Measurements from ENCODE around the gene ARID5A. TPM values are rescaled to one million over a fixed set of nuclear protein-coding genes. Genes with fewer than 3 reads are reported as not detected.

ARID5A gene
- total and polyA plus RNA-seq, 2 of the 13 experiments (the other 11 are each of a cell fraction or from before 2014, with no cell fraction given) = 6.0 to 9.5 TPM

DNA sequence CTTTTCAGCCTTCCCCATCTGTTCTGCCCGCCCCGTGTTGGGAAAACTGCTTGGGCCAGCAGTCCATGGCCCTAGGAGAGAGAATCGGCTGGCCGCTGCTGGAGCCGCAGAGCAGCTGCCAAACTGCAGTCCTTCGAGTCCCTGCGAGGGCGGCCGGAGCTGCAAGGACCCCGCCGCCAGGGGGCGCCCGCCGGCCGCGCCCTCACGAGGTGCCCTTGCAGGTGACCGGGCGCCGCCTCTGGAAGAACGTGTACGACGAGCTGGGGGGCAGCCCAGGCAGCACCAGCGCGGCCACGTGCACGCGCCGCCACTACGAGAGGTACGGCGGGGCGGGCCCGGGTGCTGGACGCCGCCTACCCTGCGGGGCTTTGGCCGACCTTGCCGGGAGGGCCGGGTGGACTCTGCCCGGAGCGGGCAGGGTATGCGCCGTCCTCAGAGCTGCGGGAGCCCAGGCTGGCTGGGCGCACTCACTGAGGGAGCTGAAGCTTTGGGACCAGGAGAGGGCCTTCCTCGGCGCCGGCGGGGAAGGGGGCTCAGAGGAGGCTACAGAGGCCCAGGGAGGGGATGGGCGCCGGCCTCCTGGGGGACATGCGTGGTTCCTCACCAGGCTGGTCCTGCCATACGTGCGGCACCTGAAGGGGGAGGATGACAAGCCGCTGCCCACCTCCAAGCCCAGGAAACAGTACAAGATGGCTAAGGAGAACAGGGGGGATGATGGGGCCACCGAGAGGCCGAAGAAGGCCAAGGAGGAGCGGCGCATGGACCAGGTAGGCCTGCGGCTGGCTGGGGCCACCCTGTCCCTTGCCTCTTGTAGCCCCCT, 13.6 kb downstream of the ARID5A start (continued):
- TF ChIP-seq, protein P1, sequence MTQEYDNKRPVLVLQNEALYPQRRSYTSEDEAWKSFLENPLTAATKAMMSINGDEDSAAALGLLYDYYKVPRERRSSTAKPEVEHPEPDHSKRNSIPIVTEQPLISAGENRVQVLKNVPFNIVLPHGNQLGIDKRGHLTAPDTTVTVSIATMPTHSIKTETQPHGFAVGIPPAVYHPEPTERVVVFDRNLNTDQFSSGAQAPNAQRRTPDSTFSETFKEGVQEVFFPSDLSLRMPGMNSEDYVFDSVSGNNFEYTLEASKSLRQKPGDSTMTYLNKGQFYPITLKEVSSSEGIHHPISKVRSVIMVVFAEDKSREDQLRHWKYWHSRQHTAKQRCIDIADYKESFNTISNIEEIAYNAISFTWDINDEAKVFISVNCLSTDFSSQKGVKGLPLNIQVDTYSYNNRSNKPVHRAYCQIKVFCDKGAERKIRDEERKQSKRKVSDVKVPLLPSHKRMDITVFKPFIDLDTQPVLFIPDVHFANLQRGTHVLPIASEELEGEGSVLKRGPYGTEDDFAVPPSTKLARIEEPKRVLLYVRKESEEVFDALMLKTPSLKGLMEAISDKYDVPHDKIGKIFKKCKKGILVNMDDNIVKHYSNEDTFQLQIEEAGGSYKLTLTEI (CRISPR knock-in tag; conservative IDR thresholded peaks at IDR 0.05) = no peak
- TF ChIP-seq ZNF670 (CRISPR knock-in tag; IDR thresholded peaks at IDR 0.05; ENCODE audit: borderline replicate concordance) (peak; percentile 55; the same call in 1 of the 2 replicates), ZFP62 (CRISPR knock-in tag; IDR thresholded peaks at IDR 0.05) (no peak), POGZ (CRISPR knock-in tag; IDR thresholded peaks at IDR 0.05) (peak; percentile 90), U2AF1 (optimal IDR thresholded peaks at IDR 0.05; ENCODE audit: low read depth, low read length) (peak; percentile 49), NFYC (CRISPR knock-in tag; IDR thresholded peaks at IDR 0.05) (peak; percentile 50; the same call in 1 of the 2 replicates), ZNF138 (CRISPR knock-in tag; IDR thresholded peaks at IDR 0.05; ENCODE audit: low read depth) (no peak), MATR3 (CRISPR knock-in tag; IDR thresholded peaks at IDR 0.05) (no peak), SALL1 (CRISPR knock-in tag; IDR thresholded peaks at IDR 0.05) (peak; percentile 95), HDAC2 (CRISPR knock-in tag; IDR thresholded peaks at IDR 0.05) (peak; percentile 95), FIP1L1 (IDR thresholded peaks at IDR 0.05; ENCODE audit: borderline replicate concordance, insufficient read depth, low read depth, low read length) (no peak), ETV6 (CRISPR knock-in tag; conservative IDR thresholded peaks at IDR 0.05) (peak; percentile 77; the same call in 1 of the 2 replicates)
- TF ChIP-seq, protein P2, sequence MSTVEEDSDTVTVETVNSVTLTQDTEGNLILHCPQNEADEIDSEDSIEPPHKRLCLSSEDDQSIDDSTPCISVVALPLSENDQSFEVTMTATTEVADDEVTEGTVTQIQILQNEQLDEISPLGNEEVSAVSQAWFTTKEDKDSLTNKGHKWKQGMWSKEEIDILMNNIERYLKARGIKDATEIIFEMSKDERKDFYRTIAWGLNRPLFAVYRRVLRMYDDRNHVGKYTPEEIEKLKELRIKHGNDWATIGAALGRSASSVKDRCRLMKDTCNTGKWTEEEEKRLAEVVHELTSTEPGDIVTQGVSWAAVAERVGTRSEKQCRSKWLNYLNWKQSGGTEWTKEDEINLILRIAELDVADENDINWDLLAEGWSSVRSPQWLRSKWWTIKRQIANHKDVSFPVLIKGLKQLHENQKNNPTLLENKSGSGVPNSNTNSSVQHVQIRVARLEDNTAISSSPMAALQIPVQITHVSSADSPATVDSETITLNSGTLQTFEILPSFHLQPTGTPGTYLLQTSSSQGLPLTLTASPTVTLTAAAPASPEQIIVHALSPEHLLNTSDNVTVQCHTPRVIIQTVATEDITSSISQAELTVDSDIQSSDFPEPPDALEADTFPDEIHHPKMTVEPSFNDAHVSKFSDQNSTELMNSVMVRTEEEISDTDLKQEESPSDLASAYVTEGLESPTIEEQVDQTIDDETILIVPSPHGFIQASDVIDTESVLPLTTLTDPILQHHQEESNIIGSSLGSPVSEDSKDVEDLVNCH (CRISPR knock-in tag; IDR thresholded peaks at IDR 0.05) = no peak
- TF ChIP-seq, protein P3, sequence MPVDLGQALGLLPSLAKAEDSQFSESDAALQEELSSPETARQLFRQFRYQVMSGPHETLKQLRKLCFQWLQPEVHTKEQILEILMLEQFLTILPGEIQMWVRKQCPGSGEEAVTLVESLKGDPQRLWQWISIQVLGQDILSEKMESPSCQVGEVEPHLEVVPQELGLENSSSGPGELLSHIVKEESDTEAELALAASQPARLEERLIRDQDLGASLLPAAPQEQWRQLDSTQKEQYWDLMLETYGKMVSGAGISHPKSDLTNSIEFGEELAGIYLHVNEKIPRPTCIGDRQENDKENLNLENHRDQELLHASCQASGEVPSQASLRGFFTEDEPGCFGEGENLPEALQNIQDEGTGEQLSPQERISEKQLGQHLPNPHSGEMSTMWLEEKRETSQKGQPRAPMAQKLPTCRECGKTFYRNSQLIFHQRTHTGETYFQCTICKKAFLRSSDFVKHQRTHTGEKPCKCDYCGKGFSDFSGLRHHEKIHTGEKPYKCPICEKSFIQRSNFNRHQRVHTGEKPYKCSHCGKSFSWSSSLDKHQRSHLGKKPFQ (CRISPR knock-in tag; IDR thresholded peaks at IDR 0.05; ENCODE audit: insufficient replicate concordance) = no peak
- TF ChIP-seq, protein P4, sequence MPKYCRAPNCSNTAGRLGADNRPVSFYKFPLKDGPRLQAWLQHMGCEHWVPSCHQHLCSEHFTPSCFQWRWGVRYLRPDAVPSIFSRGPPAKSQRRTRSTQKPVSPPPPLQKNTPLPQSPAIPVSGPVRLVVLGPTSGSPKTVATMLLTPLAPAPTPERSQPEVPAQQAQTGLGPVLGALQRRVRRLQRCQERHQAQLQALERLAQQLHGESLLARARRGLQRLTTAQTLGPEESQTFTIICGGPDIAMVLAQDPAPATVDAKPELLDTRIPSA (CRISPR knock-in tag; IDR thresholded peaks at IDR 0.05; ENCODE audit: borderline replicate concordance) = no peak
- TF ChIP-seq, protein P5, sequence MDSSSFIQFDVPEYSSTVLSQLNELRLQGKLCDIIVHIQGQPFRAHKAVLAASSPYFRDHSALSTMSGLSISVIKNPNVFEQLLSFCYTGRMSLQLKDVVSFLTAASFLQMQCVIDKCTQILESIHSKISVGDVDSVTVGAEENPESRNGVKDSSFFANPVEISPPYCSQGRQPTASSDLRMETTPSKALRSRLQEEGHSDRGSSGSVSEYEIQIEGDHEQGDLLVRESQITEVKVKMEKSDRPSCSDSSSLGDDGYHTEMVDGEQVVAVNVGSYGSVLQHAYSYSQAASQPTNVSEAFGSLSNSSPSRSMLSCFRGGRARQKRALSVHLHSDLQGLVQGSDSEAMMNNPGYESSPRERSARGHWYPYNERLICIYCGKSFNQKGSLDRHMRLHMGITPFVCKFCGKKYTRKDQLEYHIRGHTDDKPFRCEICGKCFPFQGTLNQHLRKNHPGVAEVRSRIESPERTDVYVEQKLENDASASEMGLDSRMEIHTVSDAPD (CRISPR knock-in tag; IDR thresholded peaks at IDR 0.05) = no peak; the same call in none of the 2 replicates
- TF ChIP-seq, protein P6, sequence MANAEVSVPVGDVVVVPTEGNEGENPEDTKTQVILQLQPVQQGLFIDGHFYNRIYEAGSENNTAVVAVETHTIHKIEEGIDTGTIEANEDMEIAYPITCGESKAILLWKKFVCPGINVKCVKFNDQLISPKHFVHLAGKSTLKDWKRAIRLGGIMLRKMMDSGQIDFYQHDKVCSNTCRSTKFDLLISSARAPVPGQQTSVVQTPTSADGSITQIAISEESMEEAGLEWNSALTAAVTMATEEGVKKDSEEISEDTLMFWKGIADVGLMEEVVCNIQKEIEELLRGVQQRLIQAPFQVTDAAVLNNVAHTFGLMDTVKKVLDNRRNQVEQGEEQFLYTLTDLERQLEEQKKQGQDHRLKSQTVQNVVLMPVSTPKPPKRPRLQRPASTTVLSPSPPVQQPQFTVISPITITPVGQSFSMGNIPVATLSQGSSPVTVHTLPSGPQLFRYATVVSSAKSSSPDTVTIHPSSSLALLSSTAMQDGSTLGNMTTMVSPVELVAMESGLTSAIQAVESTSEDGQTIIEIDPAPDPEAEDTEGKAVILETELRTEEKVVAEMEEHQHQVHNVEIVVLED (CRISPR knock-in tag; IDR thresholded peaks at IDR 0.05; ENCODE audit: borderline replicate concordance) = peak; percentile 93
